Mesendoderm (in vitro differentiated cells): ENCODE results near the gene ZIM2.

Source experiments
- DNase-seq: peaks from one replicate; pipeline ENCODE4 v3.0.0; 2013
- H2AK5ac ChIP-seq: 2 replicates; pipeline ENCODE4 v1.6.1; 2013; ENCODE audit warnings: low read length, inconsistent platforms
- H2BK120ac ChIP-seq: 2 replicates; pipeline ENCODE4 v1.6.1; 2013; ENCODE audit warnings: low read depth, mild to moderate bottlenecking, low read length, moderate library complexity, mixed read lengths
- H2BK15ac ChIP-seq: replicated peaks from 2 replicates; pipeline ENCODE4 v1.6.1; 2013; ENCODE audit warnings: low read depth, mild to moderate bottlenecking, moderate library complexity
- H2BK5ac ChIP-seq: 2 replicates; pipeline ENCODE4 v1.6.1; 2013; ENCODE audit warnings: low read length, inconsistent platforms
- H3K18ac ChIP-seq: 2 replicates; pipeline ENCODE4 v1.6.1; 2013; ENCODE audit warnings: mild to moderate bottlenecking, low read length, mixed read lengths
- H3K23ac ChIP-seq: one replicate; pipeline ENCODE4 v1.6.1; 2013; ENCODE audit warnings: low read length
- H3K27ac ChIP-seq: 2 replicates; pipeline ENCODE4 v1.5.1; 2013; ENCODE audit warnings: low read depth, mild to moderate bottlenecking, inconsistent platforms, low read length, moderate library complexity
- H3K27me3 ChIP-seq: 2 replicates; pipeline ENCODE4 v1.6.1; 2013; ENCODE audit warnings: low read length, control low read depth, mild to moderate bottlenecking, inconsistent platforms; ENCODE audit not compliant: insufficient read depth, poor library complexity
- H3K36me3 ChIP-seq: 2 replicates; pipeline ENCODE4 v1.6.1; 2013; ENCODE audit warnings: low read length, inconsistent platforms; ENCODE audit not compliant: control insufficient read depth, insufficient read depth
- H3K4ac ChIP-seq: one replicate; pipeline ENCODE4 v1.6.1; 2013; ENCODE audit warnings: low read depth, mild to moderate bottlenecking, low read length, moderate library complexity
- H3K4me1 ChIP-seq: 2 replicates; pipeline ENCODE4 v1.6.1; 2013; ENCODE audit warnings: low read depth, low read length, inconsistent platforms; ENCODE audit not compliant: control insufficient read depth
- H3K4me2 ChIP-seq: 2 replicates; pipeline ENCODE4 v1.6.1; 2013; ENCODE audit warnings: low read length
- H3K4me3 ChIP-seq: 2 replicates; pipeline ENCODE4 v1.5.1; 2013; ENCODE audit warnings: mild to moderate bottlenecking, low read length
- H3K56ac ChIP-seq: one replicate; pipeline ENCODE4 v1.6.1; 2013; ENCODE audit warnings: low read length
- H3K79me1 ChIP-seq: 2 replicates; pipeline ENCODE4 v1.6.1; 2013; ENCODE audit warnings: low read length, inconsistent platforms
- H3K79me2 ChIP-seq: 2 replicates; pipeline ENCODE4 v1.6.1; 2013; ENCODE audit warnings: mild to moderate bottlenecking, low read length; ENCODE audit not compliant: control insufficient read depth, insufficient read depth
- H3K9ac ChIP-seq: 2 replicates; pipeline ENCODE4 v1.6.1; 2013; ENCODE audit warnings: low read length, inconsistent platforms
- H4K5ac ChIP-seq: one replicate; pipeline ENCODE4 v1.6.1; 2013; ENCODE audit warnings: low read length
- H4K8ac ChIP-seq: one replicate; pipeline ENCODE4 v1.6.1; 2013; ENCODE audit warnings: low read depth, mild to moderate bottlenecking, control low read depth, low read length, moderate library complexity
- WGBS: extraction: QIAGEN DNeasy Blood & Tissue Kit; methylation state at CpG from one replicate; pipeline ENCODE4 v1.1.7; 2013; ENCODE audit warnings: low lambda C conversion rate, missing lambda C conversion rate; ENCODE audit not compliant: insufficient coverage; ENCODE audit errors: extremely low coverage; 5-methylcytosine and 5-hydroxymethylcytosine counted together

The ZIM2 gene

DNA sequence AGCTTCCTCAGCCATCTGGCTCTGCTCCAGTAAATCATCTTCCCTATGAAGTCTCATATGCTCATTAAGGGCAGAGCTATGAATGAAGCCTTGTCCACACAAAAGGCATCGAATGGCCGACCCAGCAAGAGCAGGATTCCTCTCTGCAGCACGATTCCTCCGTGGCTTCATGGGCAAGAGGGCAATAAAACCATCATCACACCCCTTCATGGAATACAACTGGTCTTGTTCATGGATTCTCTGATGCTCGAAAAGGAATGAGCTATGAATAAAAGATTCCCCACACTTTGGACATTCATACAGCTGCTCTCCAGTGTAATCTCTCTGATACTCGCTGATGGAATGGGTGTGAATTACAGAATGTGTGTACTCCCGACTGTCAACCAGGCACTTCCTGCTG, 25.9 kb downstream of the ZIM2 start:
- no peak overlapping the region for H3K4me2 ChIP-seq
- no peaks in the 10 kb centered on the region for H3K79me1 ChIP-seq
- no peak overlapping the region for H3K56ac ChIP-seq
- no peak overlapping the region for H3K9ac ChIP-seq
- no peak overlapping the region for H3K18ac ChIP-seq
- H4K8ac ChIP-seq, result no peak overlapping the region
- H3K27ac ChIP-seq, result no peak overlapping the region
- H2BK120ac ChIP-seq, result no peak overlapping the region
- no peaks in the 10 kb centered on the region for H3K27me3 ChIP-seq
- no peak overlapping the region for H3K23ac ChIP-seq
- no peaks in the 10 kb centered on the region for H3K4me1 ChIP-seq
- H4K5ac ChIP-seq, result no peak overlapping the region
- H2AK5ac ChIP-seq, result no peak overlapping the region
- no CpG with 5 or more reads among the region's 7 CpGs for WGBS
- DNase-seq, result no peak
- H3K4me3 ChIP-seq, result no peak overlapping the region
- H2BK5ac ChIP-seq, result no peak overlapping the region
- H3K79me2 ChIP-seq, result no peaks in the 10 kb centered on the region
- no peaks in the 10 kb centered on the region for H3K36me3 ChIP-seq
- H2BK15ac ChIP-seq, result no peak overlapping the region
- H3K4ac ChIP-seq, result no peak overlapping the region

DNA sequence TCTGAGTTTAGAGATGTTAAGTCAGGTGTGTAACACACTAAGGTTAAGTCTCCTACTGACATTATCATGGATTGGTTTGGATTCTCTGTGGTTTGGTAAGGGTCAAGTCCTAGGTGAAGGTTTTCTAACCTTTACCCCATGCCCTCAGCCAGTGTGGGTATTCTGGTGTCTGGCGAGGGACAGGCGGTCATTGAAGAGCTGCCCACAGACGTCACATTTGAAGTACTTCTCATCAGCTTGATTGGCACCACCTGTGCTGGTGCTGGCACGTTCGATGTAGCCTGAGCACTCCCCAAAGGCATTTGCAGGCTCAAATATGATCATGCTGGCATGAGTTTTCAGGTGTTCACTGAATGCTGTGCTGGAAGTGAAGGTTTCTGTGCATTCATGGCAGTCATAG, 27.0 kb downstream of the ZIM2 start:
- H3K27ac ChIP-seq, result no peak overlapping the region
- H2BK15ac ChIP-seq, result no peak overlapping the region
- H2BK5ac ChIP-seq, result no peak overlapping the region
- H3K79me1 ChIP-seq, result no peaks in the 10 kb centered on the region
- no peak overlapping the region for H3K4ac ChIP-seq
- no peaks in the 10 kb centered on the region for H3K27me3 ChIP-seq
- H3K36me3 ChIP-seq, result no peaks in the 10 kb centered on the region
- H3K4me1 ChIP-seq, result no peaks in the 10 kb centered on the region
- H3K23ac ChIP-seq, result no peak overlapping the region
- no peak overlapping the region for H4K8ac ChIP-seq
- no peak overlapping the region for H3K4me3 ChIP-seq
- no peak overlapping the region for H4K5ac ChIP-seq
- H3K56ac ChIP-seq, result no peak overlapping the region
- DNase-seq, result no peak
- H3K4me2 ChIP-seq, result no peak overlapping the region
- H3K79me2 ChIP-seq, result no peaks in the 10 kb centered on the region
- no peak overlapping the region for H3K9ac ChIP-seq
- H2AK5ac ChIP-seq, result no peak overlapping the region
- no peak overlapping the region for H3K18ac ChIP-seq
- no CpG with 5 or more reads among the region's 5 CpGs for WGBS
- no peak overlapping the region for H2BK120ac ChIP-seq

DNA sequence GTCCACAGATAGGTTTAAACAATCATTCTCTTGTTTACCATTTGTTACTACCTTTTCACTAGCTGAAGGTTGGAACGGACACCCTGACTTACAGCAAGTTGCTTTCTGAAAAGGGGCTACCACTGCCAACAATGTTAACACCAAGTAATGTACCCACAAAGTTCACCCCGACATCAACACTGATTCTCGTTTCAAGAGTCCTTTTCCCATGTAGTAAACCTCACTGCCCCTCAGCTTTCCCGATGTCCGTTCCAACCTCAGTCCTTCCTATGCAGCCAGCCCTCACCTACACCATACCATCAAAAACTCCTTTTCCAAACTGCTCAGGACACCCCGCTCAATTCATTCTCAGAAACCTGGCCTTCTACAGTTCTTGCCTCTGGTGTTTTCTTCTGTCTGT, 29.0 kb downstream of the ZIM2 start:
- H3K56ac ChIP-seq, result no peak overlapping the region
- H3K4me3 ChIP-seq, result no peak overlapping the region
- H4K8ac ChIP-seq, result no peak overlapping the region
- H4K5ac ChIP-seq, result no peak overlapping the region
- no peak overlapping the region for H2BK5ac ChIP-seq
- no peak overlapping the region for H3K27ac ChIP-seq
- no peak overlapping the region for H3K23ac ChIP-seq
- H2BK120ac ChIP-seq, result no peak overlapping the region
- no peaks in the 10 kb centered on the region for H3K79me2 ChIP-seq
- H3K27me3 ChIP-seq, result no peaks in the 10 kb centered on the region
- H3K4me1 ChIP-seq, result no peaks in the 10 kb centered on the region
- H2AK5ac ChIP-seq, result no peak overlapping the region
- no CpG with 5 or more reads among the region's 6 CpGs for WGBS
- H3K4me2 ChIP-seq, result no peak overlapping the region
- H3K79me1 ChIP-seq, result no peaks in the 10 kb centered on the region
- no peaks in the 10 kb centered on the region for H3K36me3 ChIP-seq
- no peak overlapping the region for H2BK15ac ChIP-seq
- no peak for DNase-seq
- H3K4ac ChIP-seq, result no peak overlapping the region
- H3K18ac ChIP-seq, result no peak overlapping the region
- H3K9ac ChIP-seq, result no peak overlapping the region

DNA sequence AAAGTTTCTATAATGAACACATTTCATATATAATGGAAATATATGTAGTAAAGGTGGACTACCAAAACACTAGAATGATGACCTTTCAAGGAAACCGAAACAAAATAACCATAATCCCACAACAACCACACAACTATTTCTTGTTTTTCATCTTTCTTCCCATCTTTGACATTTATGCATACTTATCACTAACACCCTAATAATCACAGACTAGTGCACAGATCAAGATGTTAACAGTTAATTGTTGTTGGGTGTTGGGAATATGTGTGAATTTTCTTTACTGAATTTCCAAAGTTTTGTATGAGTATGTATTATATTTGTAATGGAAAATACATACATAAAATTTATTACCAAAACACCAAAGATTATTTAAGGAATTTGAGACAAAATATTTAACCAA, 30.3 kb downstream of the ZIM2 start:
- Histone ChIP-seq H3K4me1 (no peaks in the 10 kb centered on the region), H3K36me3 (no peaks in the 10 kb centered on the region), H3K4me3 (no peak overlapping the region), H3K27ac (no peak overlapping the region), H2BK120ac (no peak overlapping the region), H2BK5ac (no peak overlapping the region), H2BK15ac (no peak overlapping the region), H3K79me2 (no peaks in the 10 kb centered on the region), H2AK5ac (no peak overlapping the region), H3K18ac (no peak overlapping the region), H3K79me1 (no peaks in the 10 kb centered on the region), H3K4me2 (no peak overlapping the region), H3K56ac (no peak overlapping the region), H3K4ac (no peak overlapping the region), H3K23ac (no peak overlapping the region), H3K27me3 (no peaks in the 10 kb centered on the region), H4K5ac (no peak overlapping the region), H3K9ac (no peak overlapping the region), H4K8ac (no peak overlapping the region)
- no CpG with 5 or more reads among the region's 1 CpG for WGBS
- no peak for DNase-seq

DNA sequence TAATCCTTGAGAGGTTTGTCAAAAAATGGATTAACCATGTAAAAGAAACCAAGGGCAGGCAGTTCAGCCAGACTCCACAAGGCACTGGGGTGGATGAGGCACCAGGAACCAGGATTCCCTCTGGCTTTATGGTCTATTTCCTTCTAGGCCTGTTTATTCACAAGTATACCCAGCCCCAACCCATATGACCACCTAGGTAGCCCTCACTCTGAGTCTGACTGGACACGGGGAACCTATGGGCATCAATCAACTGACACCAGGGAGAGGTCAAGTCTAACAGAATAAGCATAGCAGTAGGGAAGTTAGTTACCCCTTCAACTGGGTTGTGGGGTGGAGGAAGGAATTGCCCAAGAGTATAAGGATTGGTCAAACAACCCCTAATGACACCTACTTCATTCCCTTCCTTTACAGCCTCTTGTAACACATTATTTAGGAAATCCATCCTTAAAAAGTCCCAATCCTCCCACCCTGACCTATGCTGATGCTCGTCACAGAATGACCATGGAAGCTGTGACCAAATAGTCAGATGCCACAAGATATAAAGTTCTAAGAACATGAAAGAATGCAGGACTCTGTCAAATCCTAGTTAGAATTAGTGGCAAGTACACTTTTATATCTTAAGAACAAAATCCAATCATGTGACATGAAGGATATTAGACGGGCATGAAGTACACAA, 31.7 kb downstream of the ZIM2 start:
- H3K27me3 ChIP-seq, result no peaks in the 10 kb centered on the region
- H3K4me3 ChIP-seq, result no peak overlapping the region
- no peak overlapping the region for H4K5ac ChIP-seq
- no peaks in the 10 kb centered on the region for H3K4me1 ChIP-seq
- no peaks in the 10 kb centered on the region for H3K79me2 ChIP-seq
- H2BK120ac ChIP-seq, result no peak overlapping the region
- no peak overlapping the region for H3K23ac ChIP-seq
- H3K4me2 ChIP-seq, result no peak overlapping the region
- no peak overlapping the region for H3K9ac ChIP-seq
- DNase-seq, result no peak
- H3K27ac ChIP-seq, result no peak overlapping the region
- no peak overlapping the region for H3K56ac ChIP-seq
- H2BK5ac ChIP-seq, result no peak overlapping the region
- WGBS, result no CpG with 5 or more reads among the region's 3 CpGs
- H4K8ac ChIP-seq, result no peak overlapping the region
- no peak overlapping the region for H2AK5ac ChIP-seq
- no peak overlapping the region for H2BK15ac ChIP-seq
- H3K18ac ChIP-seq, result no peak overlapping the region
- no peaks in the 10 kb centered on the region for H3K36me3 ChIP-seq
- no peak overlapping the region for H3K4ac ChIP-seq
- H3K79me1 ChIP-seq, result no peaks in the 10 kb centered on the region

DNA sequence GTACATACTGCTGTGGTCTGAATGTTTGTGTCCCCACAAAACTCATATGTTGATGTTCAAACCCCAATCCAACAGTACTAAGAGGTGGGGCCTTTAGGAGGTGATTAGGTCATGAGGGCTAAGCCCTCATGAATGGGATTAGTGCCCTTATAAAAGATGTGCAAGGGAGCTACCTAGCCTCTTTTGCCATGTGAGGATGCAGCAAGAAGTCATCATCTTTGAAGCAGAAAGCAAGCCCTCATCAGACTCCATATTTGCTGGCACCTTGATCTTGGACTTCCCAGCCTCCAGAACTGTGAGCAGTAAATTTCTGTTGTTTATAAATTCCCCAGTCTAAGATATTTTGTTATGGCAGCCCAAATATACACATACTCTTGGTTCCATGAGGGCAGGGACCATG, 33.9 kb downstream of the ZIM2 start:
- Histone ChIP-seq H4K5ac (no peak overlapping the region), H3K4me2 (no peak overlapping the region), H3K27me3 (no peaks in the 10 kb centered on the region), H3K9ac (no peak overlapping the region), H3K56ac (no peak overlapping the region), H3K4me3 (no peak overlapping the region), H3K4ac (no peak overlapping the region), H3K36me3 (no peaks in the 10 kb centered on the region), H3K4me1 (no peaks in the 10 kb centered on the region), H4K8ac (no peak overlapping the region), H3K23ac (no peak overlapping the region), H3K79me1 (no peaks in the 10 kb centered on the region), H2BK15ac (no peak overlapping the region), H2BK5ac (no peak overlapping the region), H3K79me2 (no peaks in the 10 kb centered on the region), H2BK120ac (no peak overlapping the region), H3K27ac (no peak overlapping the region), H2AK5ac (no peak overlapping the region), H3K18ac (no peak overlapping the region)
- no peak for DNase-seq
